ENCODE results near the gene FCER2.

- TF ChIP-seq POLR2A (IDR thresholded peaks at IDR 0.05) (no peak), CTCF (IDR thresholded peaks at IDR 0.05) (no peak)
Observed at GRCh38 chr19:7645163-7645562, 56.8 kb downstream of the FCER2 start.
